Neural progenitor cell (in vitro differentiated cells): ENCODE data around the gene GPR61. TPM values are rescaled to one million over a fixed set of nuclear protein-coding genes. Genes with fewer than 3 reads are reported as not detected.

ENCODE experiments used
- DNase-seq: peaks from one replicate; pipeline ENCODE4 v3.0.0-alpha.2; 2016; ENCODE audit warnings: low spot score
- H2AFZ ChIP-seq: fragments of 200-600 bp; sonication (generic); replicated peaks from 2 replicates; pipeline ENCODE4 v1.6.1; 2016; ENCODE audit warnings: antibody characterized with exemption
- H3F3A ChIP-seq: fragments of 200-600 bp; sonication (generic); 2 replicates; pipeline ENCODE4 v1.6.1; 2016; ENCODE audit warnings: antibody characterized with exemption, low read depth
- H3K27ac ChIP-seq: fragments of 200-600 bp; sonication (generic); 2 replicates; pipeline ENCODE4 v1.5.1; 2016; ENCODE audit warnings: mild to moderate bottlenecking
- H3K27me3 ChIP-seq: fragments of 200-600 bp; sonication (generic); 2 replicates; pipeline ENCODE4 v1.6.1; 2016; ENCODE audit warnings: mild to moderate bottlenecking, moderate library complexity
- H3K36me3 ChIP-seq: fragments of 200-600 bp; sonication (generic); 2 replicates; pipeline ENCODE4 v1.5.1; 2016
- H3K4me1 ChIP-seq: fragments of 200-600 bp; sonication (generic); 2 replicates; pipeline ENCODE4 v1.6.1; 2016; ENCODE audit warnings: mixed run types
- H3K4me2 ChIP-seq: fragments of 200-600 bp; sonication (generic); 2 replicates; pipeline ENCODE4 v1.6.1; 2016
- H3K4me3 ChIP-seq: fragments of 200-600 bp; sonication (generic); 2 replicates; pipeline ENCODE4 v1.5.1; 2016
- H3K79me2 ChIP-seq: fragments of 200-600 bp; sonication (generic); 2 replicates; pipeline ENCODE4 v1.6.1; 2016; ENCODE audit warnings: low read depth
- H3K9ac ChIP-seq: fragments of 200-600 bp; sonication (generic); 2 replicates; pipeline ENCODE4 v1.6.1; 2016
- H3K9me3 ChIP-seq: fragments of 200-600 bp; sonication (generic); 2 replicates; pipeline ENCODE4 v1.5.1; 2016; ENCODE audit warnings: low read depth
- H4K20me1 ChIP-seq: fragments of 200-600 bp; sonication (generic); 2 replicates; pipeline ENCODE4 v1.6.1; 2016; ENCODE audit warnings: low read depth
- H3K27ac Mint-ChIP-seq: 3 replicates; pipeline ENCODE4 v1.8.0; 2021; ENCODE audit warnings: mixed read lengths
- H3K27me3 Mint-ChIP-seq: 2 replicates; pipeline ENCODE4 v1.8.0; 2022; ENCODE audit warnings: low read depth, mild to moderate bottlenecking, inconsistent platforms, moderate library complexity, mixed read lengths; ENCODE audit not compliant: insufficient read depth
- H3K36me3 Mint-ChIP-seq: 3 replicates; pipeline ENCODE4 v1.8.0; 2021; ENCODE audit warnings: mixed read lengths
- H3K4me1 Mint-ChIP-seq: 3 replicates; pipeline ENCODE4 v1.8.0; 2021; ENCODE audit warnings: mixed read lengths
- H3K4me3 Mint-ChIP-seq: 3 replicates; pipeline ENCODE4 v1.8.0; 2021; ENCODE audit warnings: mild to moderate bottlenecking, moderate library complexity, mixed read lengths
- H3K9me3 Mint-ChIP-seq: 3 replicates; pipeline ENCODE4 v1.8.0; 2020; ENCODE audit warnings: mixed read lengths
- EZH2 ChIP-seq: fragments of 200-600 bp; sonication (generic); IDR thresholded peaks from 2 replicates; pipeline ENCODE4 v1.6.1; 2017; ENCODE audit warnings: antibody characterized with exemption, mild to moderate bottlenecking, moderate library complexity
- EZH2phosphoT487 ChIP-seq: fragments of 200-600 bp; sonication (generic); IDR thresholded peaks from 2 replicates; pipeline ENCODE4 v1.6.1; 2017; ENCODE audit warnings: antibody characterized with exemption
- total RNA-seq: library from RNA; depleted of rRNA; stranded (reverse); fragments of >200 nt; gene quantifications from 2 replicates; pipeline ENCODE4 v1.2.3, GENCODE V29; 2015; ENCODE audit warnings: low replicate concordance
- TF ChIP-seq, protein P1 (sequence below): fragments of 200-600 bp; sonication (generic); IDR thresholded peaks from 2 replicates; pipeline ENCODE4 v1.5.1; 2017; ENCODE audit warnings: antibody characterized with exemption, mild to moderate bottlenecking

GPR61 gene
- total RNA-seq, 1 donor from 2014 or later: 0.71 TPM

DNA sequence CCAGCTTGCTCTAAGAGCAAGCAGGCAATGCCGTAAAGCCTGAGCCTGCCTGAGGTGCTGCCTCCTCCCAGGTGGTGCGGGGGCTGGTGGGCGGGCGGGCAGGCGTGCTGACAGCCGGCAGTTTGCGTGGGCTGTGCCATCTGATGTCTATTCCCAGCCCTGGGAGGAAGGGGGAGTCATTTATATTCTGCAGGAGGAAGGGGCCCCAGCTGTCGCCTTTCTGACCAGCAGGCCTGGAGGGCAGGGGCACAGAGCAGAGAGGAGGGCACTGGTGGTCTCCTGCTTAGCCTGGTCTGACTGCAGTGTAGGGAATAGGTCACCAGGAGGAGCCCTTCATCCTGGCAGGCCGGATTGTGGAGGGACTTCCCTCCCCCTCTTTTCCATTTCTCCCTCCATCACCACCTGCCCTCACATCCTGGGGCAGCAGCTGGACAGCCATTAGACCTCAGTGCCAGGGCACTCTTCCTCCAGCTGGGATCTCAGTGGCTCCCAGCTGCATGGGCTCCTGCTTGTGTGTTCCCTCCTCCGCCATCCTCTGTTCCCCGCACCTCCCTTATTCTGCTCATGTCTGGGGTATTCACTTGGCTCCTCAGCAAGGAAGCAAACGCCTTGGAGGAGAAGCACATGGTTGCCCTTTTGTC, 41.4 kb upstream of the GPR61 start:
- Histone ChIP-seq H3F3A (peaks cover 33% of the 10 kb centered on the region), H3K27ac (peak overlapping the region; percentile 67), H3K36me3 (no peaks in the 10 kb centered on the region), H3K27me3 (no peaks in the 10 kb centered on the region), H4K20me1 (peaks cover 7% of the 10 kb centered on the region), H3K4me1 (peaks cover 20% of the 10 kb centered on the region), H3K9me3 (no peaks in the 10 kb centered on the region), H3K4me2 (peak overlapping the region; percentile 71), H3K9ac (peak overlapping the region; percentile 27), H2AFZ (no peak overlapping the region), H3K4me3 (peak overlapping the region; percentile 15), H3K79me2 (peaks cover 6% of the 10 kb centered on the region)
- H3K9me3 Mint-ChIP-seq: no peaks in the 10 kb centered on the region
- H3K4me3 Mint-ChIP-seq: peak overlapping the region; percentile 57
- DNase-seq: peak; percentile 81
- TF ChIP-seq, protein P1, sequence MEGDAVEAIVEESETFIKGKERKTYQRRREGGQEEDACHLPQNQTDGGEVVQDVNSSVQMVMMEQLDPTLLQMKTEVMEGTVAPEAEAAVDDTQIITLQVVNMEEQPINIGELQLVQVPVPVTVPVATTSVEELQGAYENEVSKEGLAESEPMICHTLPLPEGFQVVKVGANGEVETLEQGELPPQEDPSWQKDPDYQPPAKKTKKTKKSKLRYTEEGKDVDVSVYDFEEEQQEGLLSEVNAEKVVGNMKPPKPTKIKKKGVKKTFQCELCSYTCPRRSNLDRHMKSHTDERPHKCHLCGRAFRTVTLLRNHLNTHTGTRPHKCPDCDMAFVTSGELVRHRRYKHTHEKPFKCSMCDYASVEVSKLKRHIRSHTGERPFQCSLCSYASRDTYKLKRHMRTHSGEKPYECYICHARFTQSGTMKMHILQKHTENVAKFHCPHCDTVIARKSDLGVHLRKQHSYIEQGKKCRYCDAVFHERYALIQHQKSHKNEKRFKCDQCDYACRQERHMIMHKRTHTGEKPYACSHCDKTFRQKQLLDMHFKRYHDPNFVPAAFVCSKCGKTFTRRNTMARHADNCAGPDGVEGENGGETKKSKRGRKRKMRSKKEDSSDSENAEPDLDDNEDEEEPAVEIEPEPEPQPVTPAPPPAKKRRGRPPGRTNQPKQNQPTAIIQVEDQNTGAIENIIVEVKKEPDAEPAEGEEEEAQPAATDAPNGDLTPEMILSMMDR: peak; percentile 70
- TF ChIP-seq EZH2 (no peak), EZH2phosphoT487 (no peak)
- H3K27me3 Mint-ChIP-seq: peaks cover 5% of the 10 kb centered on the region
- peaks cover 67% of the 10 kb centered on the region for H3K4me1 Mint-ChIP-seq
- H3K27ac Mint-ChIP-seq: no peak overlapping the region
- peaks cover 5% of the 10 kb centered on the region for H3K36me3 Mint-ChIP-seq

DNA sequence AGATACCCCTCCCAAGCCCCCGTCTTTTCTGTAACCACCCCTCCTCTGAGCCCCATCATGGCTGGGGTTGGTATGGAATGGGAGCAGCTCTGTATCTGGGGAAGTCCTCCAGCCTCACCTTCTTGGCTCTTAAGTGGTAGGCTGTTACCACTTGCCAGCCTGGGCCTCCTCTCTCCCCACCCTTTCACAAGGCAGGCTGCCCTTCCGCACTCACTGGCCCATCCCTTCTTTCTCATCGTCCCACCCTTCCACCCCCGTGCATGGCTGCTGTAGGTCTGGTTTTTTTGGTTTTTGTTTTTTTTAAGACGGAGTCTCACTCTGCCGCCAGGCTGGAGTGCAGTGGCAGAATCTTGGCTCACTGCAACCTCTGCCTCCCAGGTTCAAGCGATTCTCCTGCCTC, 40.6 kb upstream of the GPR61 start:
- Mint-ChIP-seq H3K36me3 (peaks cover 5% of the 10 kb centered on the region), H3K27me3 (peaks cover 5% of the 10 kb centered on the region), H3K27ac (no peak overlapping the region), H3K9me3 (no peaks in the 10 kb centered on the region), H3K4me1 (peaks cover 67% of the 10 kb centered on the region), H3K4me3 (no peak overlapping the region)
- Histone ChIP-seq H3F3A (peaks cover 27% of the 10 kb centered on the region), H3K27me3 (no peaks in the 10 kb centered on the region), H4K20me1 (peaks cover 7% of the 10 kb centered on the region), H3K9me3 (no peaks in the 10 kb centered on the region), H3K4me3 (no peak overlapping the region), H3K79me2 (peaks cover 6% of the 10 kb centered on the region), H3K4me2 (no peak overlapping the region), H3K4me1 (peaks cover 20% of the 10 kb centered on the region), H3K27ac (no peak overlapping the region), H3K9ac (no peak overlapping the region), H3K36me3 (no peaks in the 10 kb centered on the region), H2AFZ (no peak overlapping the region)
- no peak for DNase-seq
- TF ChIP-seq, protein P1: no peak
- TF ChIP-seq EZH2 (no peak), EZH2phosphoT487 (no peak)

DNA sequence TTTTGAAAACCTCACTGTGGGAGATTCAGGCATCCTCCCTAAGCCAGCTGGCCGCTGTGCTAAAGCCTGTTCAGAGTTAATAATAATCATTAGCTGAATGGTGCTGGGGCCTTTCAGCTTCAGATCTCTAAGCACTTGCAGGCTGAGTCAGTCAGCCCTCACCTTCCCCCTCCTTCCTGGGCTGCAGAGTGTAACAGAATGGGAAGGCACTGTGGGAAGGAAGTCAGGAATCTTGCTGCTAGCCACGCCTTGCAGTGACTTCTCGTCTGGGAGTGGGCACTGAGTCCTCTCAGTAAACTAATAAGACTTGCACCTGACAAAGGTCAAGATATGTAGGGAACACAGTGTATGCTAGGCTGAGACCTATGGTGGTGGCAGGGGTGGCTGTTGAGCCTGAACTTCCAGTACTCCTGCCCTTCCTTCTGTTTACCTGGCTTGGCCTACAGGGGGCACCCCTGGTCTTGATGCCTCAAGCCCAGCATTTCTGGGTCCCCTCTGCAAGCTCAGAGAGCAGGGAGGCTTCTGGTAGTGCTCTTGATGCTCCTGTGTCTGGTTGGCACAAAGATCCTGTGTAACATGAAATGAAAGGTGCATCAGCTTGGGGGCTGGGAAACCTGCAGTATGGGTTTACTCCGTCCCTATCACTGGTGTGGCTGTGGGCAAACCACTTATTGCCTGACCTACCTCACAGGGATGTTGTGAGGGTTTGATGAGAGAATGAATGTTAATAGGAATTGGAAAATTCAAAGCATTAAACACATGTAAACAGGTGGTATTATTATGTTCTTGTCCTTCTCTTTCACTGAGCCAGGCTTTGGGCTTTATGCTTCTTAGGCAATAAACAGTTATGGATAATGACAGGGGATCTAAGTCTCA, 39.8 kb upstream of the GPR61 start:
- no peaks in the 10 kb centered on the region for H3K9me3 Mint-ChIP-seq
- no peaks in the 10 kb centered on the region for H3K9me3 ChIP-seq
- TF ChIP-seq EZH2 (no peak), EZH2phosphoT487 (no peak)
- TF ChIP-seq, protein P1: peak; percentile 56
- peak; percentile 64 for DNase-seq
- peaks cover 60% of the 10 kb centered on the region for H3K4me1 Mint-ChIP-seq
- H3K4me1 ChIP-seq: peaks cover 16% of the 10 kb centered on the region
- peak overlapping the region; percentile 57 for H3K27ac Mint-ChIP-seq
- H3K9ac ChIP-seq: no peak overlapping the region
- H2AFZ ChIP-seq: no peak overlapping the region
- H3K36me3 ChIP-seq: no peaks in the 10 kb centered on the region
- H3K4me3 Mint-ChIP-seq: no peak overlapping the region
- H3K27me3 Mint-ChIP-seq: peaks cover 2% of the 10 kb centered on the region
- H3F3A ChIP-seq: peaks cover 23% of the 10 kb centered on the region
- no peak overlapping the region for H3K4me2 ChIP-seq
- H3K79me2 ChIP-seq: peaks cover 2% of the 10 kb centered on the region
- H3K27ac ChIP-seq: peak overlapping the region; percentile 58
- H3K36me3 Mint-ChIP-seq: peaks cover 5% of the 10 kb centered on the region
- H3K27me3 ChIP-seq: no peaks in the 10 kb centered on the region
- H4K20me1 ChIP-seq: peaks cover 7% of the 10 kb centered on the region
- H3K4me3 ChIP-seq: no peak overlapping the region
